ENCODE measurements around the gene MYO19. TPM values are rescaled to one million over a fixed set of nuclear protein-coding genes. Genes with fewer than 3 reads are reported as not detected.

MYO19 gene
- total RNA-seq, 1 donor from 2014 or later: 65.9 TPM

DNA sequence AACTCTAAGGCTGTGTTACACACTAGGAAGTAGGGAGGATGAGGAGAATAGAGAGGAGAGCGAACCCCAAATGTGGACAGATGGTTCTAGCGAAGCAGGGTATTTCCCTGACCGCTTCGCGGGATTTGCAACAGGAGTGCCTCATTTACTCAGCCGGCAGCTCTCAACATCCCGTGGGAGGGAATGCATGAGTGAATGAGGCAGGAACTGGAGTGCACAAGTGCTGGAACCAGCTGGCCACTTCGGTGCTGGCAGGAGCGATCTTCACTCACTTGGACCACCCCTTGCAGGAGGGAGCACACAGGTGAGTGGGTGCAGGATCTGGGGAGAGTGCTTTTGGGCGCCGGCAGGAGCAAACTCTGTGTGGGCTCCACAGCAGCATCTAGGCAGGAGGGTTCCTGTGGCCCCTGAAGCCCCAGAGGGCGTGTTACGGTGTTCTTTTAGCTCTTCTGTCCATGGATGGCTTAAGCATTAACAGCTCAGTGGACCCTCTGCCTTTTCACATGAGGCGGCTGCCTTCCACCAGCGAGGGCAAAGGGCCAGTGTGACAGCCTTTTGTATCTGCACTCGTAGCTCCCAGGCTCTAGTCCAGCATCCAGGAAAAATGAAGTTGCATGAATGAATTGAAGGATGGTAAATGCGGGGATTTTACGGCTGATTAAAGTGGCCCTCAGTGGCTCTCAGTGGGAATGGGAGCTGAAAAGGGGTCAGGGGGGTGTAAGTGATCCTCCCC lies 65.6 kb downstream of the MYO19 start:
- H3K4me3 Mint-ChIP-seq (ENCODE audit: unreplicated experiment): no peak overlapping the region
- H3K27ac Mint-ChIP-seq (ENCODE audit: unreplicated experiment): no peak overlapping the region
- no peaks in the 10 kb centered on the region for H3K9me3 Mint-ChIP-seq (ENCODE audit: unreplicated experiment)
- DNase-seq (ENCODE audit: extremely low spot score, unreplicated experiment): no peak
- H3K4me1 Mint-ChIP-seq (ENCODE audit: unreplicated experiment): no peaks in the 10 kb centered on the region
- H3K36me3 Mint-ChIP-seq (ENCODE audit: unreplicated experiment): no peaks in the 10 kb centered on the region
- peaks cover 49% of the 10 kb centered on the region for H3K27me3 Mint-ChIP-seq (ENCODE audit: unreplicated experiment)
- TF ChIP-seq, protein P1, sequence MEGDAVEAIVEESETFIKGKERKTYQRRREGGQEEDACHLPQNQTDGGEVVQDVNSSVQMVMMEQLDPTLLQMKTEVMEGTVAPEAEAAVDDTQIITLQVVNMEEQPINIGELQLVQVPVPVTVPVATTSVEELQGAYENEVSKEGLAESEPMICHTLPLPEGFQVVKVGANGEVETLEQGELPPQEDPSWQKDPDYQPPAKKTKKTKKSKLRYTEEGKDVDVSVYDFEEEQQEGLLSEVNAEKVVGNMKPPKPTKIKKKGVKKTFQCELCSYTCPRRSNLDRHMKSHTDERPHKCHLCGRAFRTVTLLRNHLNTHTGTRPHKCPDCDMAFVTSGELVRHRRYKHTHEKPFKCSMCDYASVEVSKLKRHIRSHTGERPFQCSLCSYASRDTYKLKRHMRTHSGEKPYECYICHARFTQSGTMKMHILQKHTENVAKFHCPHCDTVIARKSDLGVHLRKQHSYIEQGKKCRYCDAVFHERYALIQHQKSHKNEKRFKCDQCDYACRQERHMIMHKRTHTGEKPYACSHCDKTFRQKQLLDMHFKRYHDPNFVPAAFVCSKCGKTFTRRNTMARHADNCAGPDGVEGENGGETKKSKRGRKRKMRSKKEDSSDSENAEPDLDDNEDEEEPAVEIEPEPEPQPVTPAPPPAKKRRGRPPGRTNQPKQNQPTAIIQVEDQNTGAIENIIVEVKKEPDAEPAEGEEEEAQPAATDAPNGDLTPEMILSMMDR (IDR thresholded peaks at IDR 0.05): no peak

DNA sequence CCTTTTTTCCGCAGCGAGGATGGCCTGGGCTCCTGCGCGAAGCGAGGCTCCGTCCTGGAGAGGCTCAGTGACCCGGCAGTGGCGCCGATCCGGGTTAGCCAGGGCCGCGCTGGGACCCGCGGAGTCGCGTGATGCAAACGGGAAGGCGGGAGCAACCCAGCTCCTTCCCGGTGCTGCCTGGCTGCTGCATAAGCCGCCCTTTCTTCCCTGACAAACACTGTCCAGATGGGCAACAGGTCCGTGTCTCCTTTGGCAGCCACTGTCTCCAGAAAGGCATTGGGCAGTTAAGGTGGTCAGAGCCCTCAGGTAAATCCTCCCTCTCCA lies 69.9 kb downstream of the MYO19 start:
- Mint-ChIP-seq H3K4me1 (ENCODE audit: unreplicated experiment) (no peaks in the 10 kb centered on the region), H3K27ac (ENCODE audit: unreplicated experiment) (no peak overlapping the region), H3K4me3 (ENCODE audit: unreplicated experiment) (no peak overlapping the region), H3K9me3 (ENCODE audit: unreplicated experiment) (no peaks in the 10 kb centered on the region), H3K36me3 (ENCODE audit: unreplicated experiment) (no peaks in the 10 kb centered on the region), H3K27me3 (ENCODE audit: unreplicated experiment) (peaks cover 37% of the 10 kb centered on the region)
- no peak for DNase-seq (ENCODE audit: extremely low spot score, unreplicated experiment)
- TF ChIP-seq, protein P1 (IDR thresholded peaks at IDR 0.05): no peak

DNA sequence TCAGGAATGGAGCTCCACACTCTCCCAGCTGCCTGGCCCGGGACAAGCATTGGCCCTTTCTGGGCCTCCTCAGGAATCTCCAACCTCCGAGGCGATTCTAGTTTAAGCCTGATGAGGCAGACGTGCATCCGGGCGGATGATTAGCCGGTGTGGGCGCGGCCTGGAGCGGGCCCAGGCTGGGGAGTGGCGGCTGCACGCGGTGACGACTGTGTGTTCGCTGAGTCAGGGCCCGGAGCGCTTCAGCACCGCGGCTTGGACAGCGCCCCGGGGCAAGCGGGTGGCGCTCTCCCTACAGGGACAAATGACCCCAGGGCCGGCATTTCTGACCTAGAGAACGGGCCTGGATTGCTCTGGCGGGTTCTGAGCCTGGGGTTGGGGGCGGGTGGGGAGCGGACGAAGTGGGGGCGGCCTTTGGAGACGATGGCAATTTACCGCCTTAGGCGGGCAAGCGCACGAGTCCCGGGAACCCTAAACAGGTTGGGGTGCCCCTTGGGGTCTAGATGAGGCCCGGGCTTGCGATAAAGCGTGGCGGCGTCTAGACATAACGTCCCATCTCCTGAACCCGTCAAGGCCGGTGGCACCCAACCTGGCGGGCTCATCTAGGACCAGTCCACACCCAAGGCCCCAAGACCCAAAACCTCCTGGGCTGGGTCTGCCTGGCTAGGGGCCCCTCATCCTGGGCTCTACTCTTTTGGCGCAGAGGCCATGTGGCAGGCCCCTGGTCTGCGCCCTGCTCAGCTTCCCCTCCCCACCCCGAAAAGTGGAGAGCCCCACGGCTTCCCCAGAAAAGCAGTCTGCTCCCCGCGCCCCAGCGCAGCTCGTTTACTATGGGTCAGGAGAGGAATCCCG lies 70.5 kb downstream of the MYO19 start:
- Mint-ChIP-seq H3K4me1 (ENCODE audit: unreplicated experiment) (no peaks in the 10 kb centered on the region), H3K36me3 (ENCODE audit: unreplicated experiment) (no peaks in the 10 kb centered on the region), H3K27me3 (ENCODE audit: unreplicated experiment) (peaks cover 39% of the 10 kb centered on the region), H3K9me3 (ENCODE audit: unreplicated experiment) (no peaks in the 10 kb centered on the region), H3K27ac (ENCODE audit: unreplicated experiment) (no peak overlapping the region), H3K4me3 (ENCODE audit: unreplicated experiment) (no peak overlapping the region)
- DNase-seq (ENCODE audit: extremely low spot score, unreplicated experiment): no peak
- TF ChIP-seq, protein P1 (IDR thresholded peaks at IDR 0.05): no peak

DNA sequence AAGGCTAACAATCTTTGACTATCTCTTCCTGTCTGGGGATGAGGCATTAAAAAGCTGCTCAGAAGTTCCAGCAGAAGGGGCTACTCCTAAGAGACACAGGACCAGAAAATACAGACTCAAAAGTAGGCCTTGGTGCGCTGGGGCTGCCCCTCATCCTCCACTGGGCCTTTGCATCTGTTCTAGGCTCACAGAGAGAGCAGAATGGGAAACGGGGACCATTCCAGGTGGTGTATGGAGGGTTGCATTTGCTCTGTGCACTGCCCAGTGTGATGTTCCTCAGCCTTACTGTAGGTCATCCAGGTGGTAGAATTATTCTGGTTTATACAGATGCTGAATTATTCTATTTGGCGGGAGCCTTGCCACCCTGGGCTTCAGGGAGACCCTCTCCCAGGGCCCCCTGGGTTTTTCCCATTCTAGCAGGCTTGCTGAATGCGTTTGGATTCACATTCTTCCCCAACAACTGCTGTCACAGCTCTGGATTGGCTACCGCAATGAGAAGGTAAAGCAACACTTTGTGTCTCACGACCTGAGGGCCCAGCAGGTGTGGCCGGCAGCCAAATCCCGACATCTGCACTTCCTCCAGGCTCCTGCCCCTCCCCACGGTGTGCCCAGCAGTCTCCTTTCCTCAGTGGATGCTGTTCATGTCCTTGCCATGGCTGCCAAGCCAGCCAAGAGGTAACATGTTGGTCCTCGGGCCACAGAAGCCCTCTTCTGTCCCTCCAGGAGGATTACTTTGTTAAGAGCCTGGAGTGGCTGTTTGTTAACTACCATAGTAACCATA lies 73.1 kb downstream of the MYO19 start:
- no peaks in the 10 kb centered on the region for H3K36me3 Mint-ChIP-seq (ENCODE audit: unreplicated experiment)
- H3K27me3 Mint-ChIP-seq (ENCODE audit: unreplicated experiment): peaks cover 23% of the 10 kb centered on the region

More for the DNA sequence above, 73.1 kb downstream of the MYO19 start:
- Mint-ChIP-seq H3K27ac (ENCODE audit: unreplicated experiment) (no peak overlapping the region), H3K4me3 (ENCODE audit: unreplicated experiment) (no peak overlapping the region), H3K9me3 (ENCODE audit: unreplicated experiment) (no peaks in the 10 kb centered on the region), H3K4me1 (ENCODE audit: unreplicated experiment) (no peaks in the 10 kb centered on the region)
- DNase-seq (ENCODE audit: extremely low spot score, unreplicated experiment): no peak
- TF ChIP-seq, protein P1 (IDR thresholded peaks at IDR 0.05): no peak

Measured in osteocyte (in vitro differentiated cells).